ENCODE results near the gene PID1.

The PID1 gene

GRCh38 chr2:229060147-229060546 lies 210.9 kb downstream of the PID1 start:
- no peak for DNase-seq

DNA sequence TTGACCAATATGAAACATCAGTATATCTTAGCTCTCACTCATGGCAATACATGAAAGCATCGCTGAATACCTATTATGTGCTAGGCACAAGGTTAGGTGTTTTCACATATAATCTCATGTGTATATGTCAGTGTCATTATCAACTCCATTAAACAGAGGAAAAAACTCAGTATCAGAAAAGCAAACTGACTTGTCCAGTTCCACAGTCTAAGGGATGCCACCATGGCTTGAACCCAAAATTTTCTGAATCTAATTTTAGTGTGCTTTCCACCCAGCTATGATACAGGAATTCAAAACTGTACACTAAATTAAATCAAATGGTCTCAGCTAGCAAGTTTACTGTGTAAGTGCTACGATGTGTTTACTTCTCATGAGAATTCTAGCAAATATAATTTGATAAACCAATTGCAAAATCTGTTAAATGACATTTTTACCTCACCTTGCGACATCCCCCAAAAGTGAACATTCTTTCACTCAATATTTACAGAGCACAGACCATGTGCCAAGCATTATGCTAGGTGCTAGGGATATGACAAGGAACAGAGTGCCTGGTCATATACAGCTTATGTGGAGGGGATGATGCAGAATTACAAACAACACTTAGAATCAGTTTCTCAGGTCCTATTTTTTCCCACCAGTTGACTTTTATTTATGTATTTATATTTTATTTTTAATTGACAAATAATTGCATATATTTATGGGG lies 211.6 kb downstream of the PID1 start:
- DNase-seq, result no peak

DNA sequence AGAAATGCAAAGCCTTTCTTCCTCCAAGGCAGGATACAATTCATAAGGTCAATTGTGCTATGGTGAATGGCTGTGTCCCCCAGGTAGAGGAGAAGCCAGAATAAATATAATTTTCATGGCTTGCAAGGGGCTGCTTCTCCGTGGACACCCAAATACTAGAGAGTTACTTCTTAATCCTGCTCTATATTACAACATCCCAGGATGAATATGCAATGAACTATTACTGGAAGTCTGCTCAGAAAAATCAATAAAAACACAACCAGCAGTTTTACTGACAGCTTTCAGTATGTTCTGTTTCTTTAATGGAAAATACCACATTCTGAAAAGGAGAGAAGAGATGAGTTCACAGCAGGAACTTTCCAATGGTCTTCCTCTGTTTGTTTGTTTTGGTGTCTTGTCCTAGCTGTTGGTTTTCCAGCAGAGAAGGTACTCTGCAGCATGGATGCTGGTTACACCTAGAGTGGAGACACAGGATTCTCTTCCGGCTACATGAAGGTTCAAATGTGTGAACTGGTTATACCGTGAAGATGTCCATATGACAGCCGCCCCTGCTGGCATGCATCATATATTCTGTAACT lies 213.0 kb downstream of the PID1 start:
- DNase-seq, result no peak

DNA sequence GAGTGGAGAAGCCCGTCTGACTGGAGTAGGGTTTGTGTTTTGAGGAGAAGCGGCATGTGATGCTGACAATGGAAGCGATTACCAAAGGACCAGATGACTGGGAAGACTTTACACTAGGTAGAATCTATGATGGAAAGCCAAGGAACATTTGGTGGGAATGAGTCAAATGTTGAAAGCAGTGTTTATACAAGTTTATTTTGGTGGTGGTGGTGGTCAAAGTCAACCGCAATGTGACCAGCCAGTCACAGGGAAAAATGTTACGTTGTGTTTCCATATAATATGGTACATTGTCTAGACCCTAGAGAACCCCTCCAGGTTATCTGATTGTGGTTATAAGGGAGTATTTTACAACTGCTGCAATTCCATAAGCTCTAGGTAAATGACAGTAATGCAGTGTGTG lies 216.8 kb downstream of the PID1 start:
- no peak for DNase-seq

DNA sequence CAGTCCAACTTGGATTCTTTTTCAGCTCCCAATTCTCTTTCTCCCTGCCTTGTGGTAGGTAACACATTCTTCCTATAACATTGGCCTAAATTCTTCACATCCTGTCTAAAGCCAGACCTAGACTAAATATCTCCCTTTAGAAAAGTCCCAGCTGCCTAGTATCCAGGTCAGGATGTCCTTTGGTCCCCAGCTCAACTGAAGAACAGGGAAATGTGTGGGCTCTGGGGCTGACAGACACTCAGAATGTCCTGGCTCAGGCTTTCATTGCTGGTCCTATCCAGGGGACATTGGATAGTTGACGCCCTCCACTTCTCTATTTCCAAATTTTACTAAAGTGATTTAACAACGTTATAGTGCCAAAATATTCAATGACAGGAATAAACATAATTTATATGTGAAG lies 219.3 kb downstream of the PID1 start:
- no peak for DNase-seq

DNA sequence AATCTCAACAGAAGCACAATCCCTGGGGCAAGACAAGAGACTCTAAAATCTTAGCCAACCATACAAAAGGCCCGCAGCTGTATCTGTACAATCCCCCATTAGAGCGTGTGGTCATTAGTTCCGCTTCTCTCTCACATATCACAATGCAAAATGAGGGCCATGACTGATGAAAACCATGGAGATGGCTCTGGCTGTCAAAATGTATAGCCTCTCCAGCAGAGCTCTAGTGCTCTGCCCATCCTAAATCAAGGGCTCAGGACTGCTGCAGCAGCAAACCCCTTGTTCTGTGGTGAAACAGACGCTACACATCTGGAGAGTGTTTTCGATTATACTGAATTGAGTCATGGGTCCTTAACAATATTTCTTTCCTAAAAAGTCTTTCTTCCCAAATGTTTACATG lies 221.0 kb downstream of the PID1 start:
- DNase-seq, result no peak

DNA sequence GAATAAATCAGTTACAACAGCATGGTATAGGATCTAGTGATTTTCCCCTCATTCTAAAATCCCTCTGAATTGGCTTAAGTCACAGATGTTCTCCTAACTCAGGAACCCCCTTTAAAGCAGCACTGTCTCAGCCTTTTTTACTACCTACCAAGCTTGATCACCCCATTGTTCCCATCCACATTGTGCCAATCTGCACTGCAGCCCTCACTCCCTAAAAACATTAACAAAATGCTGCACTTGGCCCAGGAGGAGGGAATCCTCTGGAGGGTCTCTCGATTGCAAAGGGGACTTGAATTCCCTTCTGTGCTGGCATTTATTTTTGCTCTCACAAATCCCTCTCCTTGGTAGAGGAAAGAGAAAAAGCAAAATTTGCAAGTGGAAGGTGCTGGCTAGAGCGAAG lies 223.0 kb downstream of the PID1 start:
- no peak for DNase-seq

DNA sequence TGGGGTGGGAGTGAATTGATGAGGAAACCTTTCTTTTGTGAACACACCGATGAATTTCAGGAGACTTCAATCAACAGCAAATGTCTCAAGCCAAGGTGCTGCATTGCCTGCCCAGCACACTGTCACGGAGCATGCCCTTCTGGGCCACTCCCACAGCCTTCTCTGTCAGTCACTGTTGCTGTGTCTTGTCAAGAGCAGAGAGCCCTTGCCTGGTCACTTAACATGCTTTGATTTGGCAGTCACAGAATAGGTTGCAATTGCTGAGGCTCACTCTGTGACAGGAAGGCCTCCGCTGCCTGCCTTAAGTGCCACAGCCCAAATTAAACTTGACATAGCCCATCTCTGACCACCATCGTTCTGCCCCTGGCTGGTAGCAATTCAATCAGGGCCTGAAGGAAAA lies 225.4 kb downstream of the PID1 start:
- no peak for DNase-seq

GRCh38 chr2:229044581-229044980 lies 226.5 kb downstream of the PID1 start:
- no peak for DNase-seq

DNA sequence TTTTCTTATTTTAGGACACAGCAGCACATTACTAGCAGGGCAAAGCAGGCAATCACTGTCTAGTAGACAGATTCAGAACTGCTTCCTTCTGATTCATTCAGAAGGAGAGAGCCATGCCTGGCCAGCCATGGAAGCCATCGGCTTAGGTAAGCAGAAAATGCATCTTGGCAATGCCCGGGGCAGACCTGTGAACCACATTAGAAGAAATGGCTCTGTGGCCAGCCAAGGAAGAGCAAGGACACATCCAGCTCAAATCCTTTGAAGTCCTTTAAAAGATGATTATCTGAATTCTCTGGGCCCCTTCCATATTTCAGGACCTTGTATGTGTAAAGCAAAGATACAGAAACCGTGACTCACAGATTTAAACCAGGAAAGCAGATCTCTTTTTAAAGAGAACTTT lies 227.4 kb downstream of the PID1 start:
- no peak for DNase-seq

GRCh38 chr2:229042349-229042748 lies 228.7 kb downstream of the PID1 start:
- no peak for DNase-seq

DNA sequence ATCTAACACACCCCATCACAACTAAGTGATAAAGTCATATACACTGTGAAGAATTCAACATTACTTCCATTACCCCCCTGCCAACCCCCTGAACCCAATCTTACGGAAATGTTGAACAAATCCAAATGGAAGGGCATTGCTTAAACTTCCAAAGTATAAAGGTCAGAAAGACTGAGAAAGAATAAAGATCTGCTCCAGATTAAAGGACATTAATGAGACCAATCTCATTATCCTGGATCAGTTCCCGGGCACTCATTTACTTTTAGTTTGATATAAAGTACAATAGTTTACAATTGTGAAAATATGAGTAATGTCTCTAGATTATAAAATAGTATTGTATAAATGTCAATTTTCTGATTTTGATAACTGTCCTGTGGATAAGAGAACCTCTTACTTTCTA lies 229.4 kb downstream of the PID1 start:
- no peak for DNase-seq

DNA sequence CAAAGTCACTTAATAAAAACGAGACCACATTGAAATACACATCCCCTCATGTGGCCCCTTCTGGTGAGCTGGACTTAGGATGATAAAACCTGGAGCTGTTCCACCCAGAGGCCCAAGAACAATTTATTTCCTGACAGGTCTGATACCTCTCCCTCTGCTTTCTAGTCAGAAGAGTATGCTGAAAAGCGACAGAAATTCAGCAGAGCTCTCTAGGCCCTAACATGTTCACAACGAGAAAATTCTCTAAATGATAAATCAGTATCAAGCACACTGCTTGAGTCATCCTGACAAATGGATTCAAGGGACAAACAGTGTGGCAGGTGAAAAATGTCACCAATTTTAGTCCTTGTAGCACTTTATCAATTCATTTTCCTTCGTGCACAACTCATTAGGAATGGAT lies 233.5 kb downstream of the PID1 start:
- DNase-seq, result no peak

DNA sequence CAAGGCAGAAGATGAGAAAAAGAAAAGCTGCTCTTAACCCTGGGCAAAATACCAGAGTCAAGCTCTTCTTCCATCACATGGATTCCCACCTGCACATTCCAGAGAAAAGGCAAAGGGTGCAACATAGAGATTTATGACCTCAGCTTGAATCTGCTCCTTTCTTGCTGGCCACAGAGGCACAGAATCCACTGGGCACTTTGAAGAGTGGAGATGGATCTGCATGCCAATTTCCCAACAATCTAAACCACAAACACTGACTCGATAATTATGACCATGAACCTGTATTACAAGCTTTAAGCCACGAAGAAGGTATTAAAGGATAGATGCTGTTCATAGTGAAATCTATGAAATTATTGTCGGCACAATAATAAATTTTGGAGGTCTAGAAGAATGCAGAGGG lies 237.3 kb downstream of the PID1 start:
- DNase-seq, result no peak

GRCh38 chr2:229032608-229033234 lies 238.4 kb downstream of the PID1 start:
- no peak for DNase-seq

GRCh38 chr2:229027353-229028105 lies 243.6 kb downstream of the PID1 start:
- DNase-seq, result no peak

DNA sequence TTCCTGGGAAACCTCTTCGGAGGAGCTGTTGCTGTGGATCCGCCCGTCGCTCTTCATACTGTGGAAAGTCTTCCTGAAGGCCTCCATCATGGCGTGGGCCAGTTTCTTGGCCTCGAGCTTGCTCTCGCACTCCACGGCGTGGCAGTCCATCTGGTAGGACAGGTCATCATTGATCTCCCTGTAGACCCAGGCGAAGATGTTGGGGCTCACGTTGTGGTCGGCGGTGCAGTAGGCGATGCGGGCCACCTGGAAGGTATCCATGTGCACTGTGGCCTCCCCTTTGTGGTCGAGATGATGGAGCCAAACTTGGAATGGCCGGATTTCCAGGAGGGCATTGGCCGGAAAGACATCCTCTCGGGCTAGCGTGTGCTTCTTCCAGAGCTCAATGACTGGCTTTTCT lies 245.4 kb downstream of the PID1 start:
- DNase-seq, result no peak

GRCh38 chr2:229022652-229023051 lies 248.4 kb downstream of the PID1 start:
- no peak for DNase-seq

GRCh38 chr2:229022071-229022470 lies 249.0 kb downstream of the PID1 start:
- no peak for DNase-seq

- no peak for DNase-seq
Observed at GRCh38 chr2:229009816-229010215, 261.3 kb downstream of the PID1 start.

DNA sequence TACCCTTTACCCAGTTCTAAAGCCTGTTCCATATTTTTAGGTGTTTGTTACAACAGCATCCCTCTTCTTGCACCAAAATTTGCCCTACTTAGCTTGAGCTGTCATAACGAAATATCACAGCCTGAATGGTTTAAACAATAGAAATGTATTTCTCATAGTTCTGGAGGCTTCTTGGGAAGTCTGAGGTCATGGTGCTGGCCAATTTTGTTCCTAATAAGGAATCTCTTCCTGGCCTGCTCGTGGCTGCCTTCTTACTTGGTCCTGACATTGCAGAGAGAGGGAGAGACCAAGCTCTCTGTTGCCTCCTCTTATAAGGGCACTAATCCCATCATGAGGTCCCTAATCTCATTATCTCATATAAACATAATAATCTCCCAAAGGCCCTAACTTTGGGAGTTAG lies 267.8 kb downstream of the PID1 start:
- DNase-seq, result no peak

GRCh38 chr2:229001196-229001595 lies 269.9 kb downstream of the PID1 start:
- no peak for DNase-seq

GRCh38 chr2:228999326-228999725 lies 271.8 kb downstream of the PID1 start:
- DNase-seq, result no peak

GRCh38 chr2:228988786-228989185 lies 282.3 kb downstream of the PID1 start:
- DNase-seq, result no peak

Data from NCI-H524 treated with DMSO at 0.1 percent for 48 hours (cell line).